GM12878 (cell line): ENCODE data around the gene MYBBP1A. TPM values are rescaled to one million over a fixed set of nuclear protein-coding genes. Genes with fewer than 3 reads are reported as not detected.

ENCODE experiments used
- ATAC-seq: fragments of 200-7000 bp; cut with Tn5 transposase; 3 replicates; pipeline ENCODE4 v1.9.1; 2020; ENCODE audit warnings: mild to moderate bottlenecking, moderate library complexity
- BruUV-seq: library from RNA; stranded (reverse); fragments of 400-500 nt; replicated peaks from 2 replicates; lab custom pipeline; 2021; lab: Mats Ljungman, UMichigan
- CTCF ChIA-PET: fragments of 300-600 bp; sonication (Branson Sonifier 250); formaldehyde crosslinking; extraction: SDS; loops from one replicate; lab custom pipeline; 2021; ENCODE audit warnings: inconsistent platforms; lab: Yijun Ruan, JAX
- POLR2A ChIA-PET: fragments of 350-600 bp; formaldehyde crosslinking; extraction: SDS; loops from one replicate; lab custom pipeline; 2021; ENCODE audit warnings: inconsistent platforms; lab: Charles Lee
- RAD21 ChIA-PET: fragments of 300-600 bp; sonication (Branson Sonifier 250); formaldehyde crosslinking; loops from one replicate; lab custom pipeline; 2023; ENCODE audit warnings: antibody characterized with exemption; ENCODE audit not compliant: unreplicated experiment; lab: Charles Lee
- SMC1A ChIA-PET: fragments of 300-600 bp; sonication (Branson Sonifier 250); formaldehyde crosslinking; loops from one replicate; lab custom pipeline; 2023; ENCODE audit not compliant: unreplicated experiment, uncharacterized antibody; lab: Charles Lee
- DNase-seq: peaks from one replicate; pipeline ENCODE4 v3.0.0-alpha.2; 2011; ENCODE audit warnings: low read depth, low spot score
- FAIRE-seq: peaks from 3 replicates; lab custom pipeline; 2011; peaks lifted over from hg19 to GRCh38; lab: Jason Lieb, UNC
- H2AFZ ChIP-seq: 2 replicates; pipeline ENCODE4 v1.6.0; 2011; ENCODE audit warnings: low read depth, low read length, control low read depth; ENCODE audit not compliant: control insufficient read depth
- H3K27ac ChIP-seq: 2 replicates; pipeline ENCODE4 v1.5.1; 2011; ENCODE audit warnings: control low read depth; ENCODE audit not compliant: control insufficient read depth, insufficient read depth
- H3K27me3 ChIP-seq, 2 experiments: replicated peaks in 1 of 2; 2 replicates each; pipeline versions ENCODE4 v1.6.0 to v1.6.1; 2011; ENCODE audit warnings: low read length in 1 of 2; ENCODE audit not compliant: control insufficient read depth in 2 of 2, insufficient read depth in 2 of 2
- H3K36me3 ChIP-seq, 2 experiments: 2 replicates each; pipeline ENCODE4 v1.5.1; 2011; ENCODE audit warnings: low read length in 1 of 2; ENCODE audit not compliant: control insufficient read depth in 2 of 2, insufficient read depth in 2 of 2
- H3K4me1 ChIP-seq: 2 replicates; pipeline ENCODE4 v1.6.1; 2011; ENCODE audit warnings: mild to moderate bottlenecking, low read length, moderate library complexity, mixed read lengths; ENCODE audit not compliant: control insufficient read depth, insufficient read depth
- H3K4me2 ChIP-seq: 2 replicates; pipeline ENCODE4 v1.6.0; 2011; ENCODE audit warnings: control low read depth; ENCODE audit not compliant: control insufficient read depth, insufficient read depth
- H3K4me3 ChIP-seq: fragments of 200-600 bp; sonication (generic); 2 replicates; pipeline ENCODE4 v1.5.1; 2016
- H3K79me2 ChIP-seq: 2 replicates; pipeline ENCODE4 v1.6.0; 2011; ENCODE audit warnings: low read length; ENCODE audit not compliant: control insufficient read depth, insufficient read depth
- H3K9ac ChIP-seq: 2 replicates; pipeline ENCODE4 v1.8.0; 2011; ENCODE audit warnings: low read length, control low read depth, mixed read lengths; ENCODE audit not compliant: control insufficient read depth, insufficient read depth
- H3K9me3 ChIP-seq: replicated peaks from 3 replicates; pipeline ENCODE4 v1.5.1; 2011; ENCODE audit warnings: mild to moderate bottlenecking, low read length; ENCODE audit not compliant: control insufficient read depth, insufficient read depth
- H4K20me1 ChIP-seq: 2 replicates; pipeline ENCODE4 v1.6.0; 2011; ENCODE audit not compliant: control insufficient read depth, insufficient read depth
- BRCA1 ChIP-seq: IDR thresholded peaks from 2 replicates; pipeline ENCODE4 v1.6.1; 2011; ENCODE audit warnings: low read depth, low read length, improper control_type of control experiment
- LARP7 ChIP-seq: fragments of 450-650 bp; IDR thresholded peaks from 2 replicates; pipeline ENCODE4 v1.6.1; 2017; ENCODE audit warnings: mild to moderate bottlenecking
- WGBS: methylation state at CpG from one replicate; pipeline ENCODE4 v1.1.6; 2016; ENCODE audit warnings: low lambda C conversion rate; ENCODE audit not compliant: insufficient replicate concordance, insufficient coverage; ENCODE audit errors: missing lambda C conversion rate; 5-methylcytosine and 5-hydroxymethylcytosine counted together
- in situ Hi-C: fragments of 300-500 bp; cut with MboI; formaldehyde crosslinking; loops from 9 replicates; pipeline ENCODE4 v1.14.3; 2018; ENCODE audit warnings: mixed read lengths
- intact Hi-C: fragments of 100-400 bp; cut with micrococcal nuclease; formaldehyde crosslinking; loops from one replicate; pipeline ENCODE4 v1.14.2; 2022; ENCODE audit not compliant: unreplicated experiment
- polyA plus RNA-seq, 11 experiments: library from polyadenylated mRNA; depleted of rRNA in 4 of 11; unstranded in 6 of 11; stranded (reverse) in 5 of 11; fragments of >200 nt; fragmentation: Nextera tagmentation in 4 of 11; fragmentation: Illumina TruSeq in 1 of 11; extraction: Ambion mirVana in 4 of 11; extraction: Trizol in 1 of 11; gene quantifications; 1 replicate in 1 of 11; 2 replicates in 10 of 11; pipeline versions ENCODE4 v1.2.1 to v1.2.3, GENCODE V29; 2011 to 2016; ENCODE audit warnings: inconsistent platforms in 2 of 11, missing spikeins in 2 of 11, low read depth in 1 of 11
- total RNA-seq, 4 experiments: library from RNA; depleted of rRNA in 3 of 4; stranded (reverse); fragments of >200 nt in 3 of 4; fragmentation: Illumina TruSeq in 1 of 4; extraction: Trizol in 1 of 4; gene quantifications; 2 replicates each; pipeline versions ENCODE4 v1.2.1 to v1.2.3, GENCODE V29; 2013 to 2021
- TF ChIP-seq, protein P1 (sequence below): fragments of 150-350 bp; IDR thresholded peaks from 2 replicates; pipeline ENCODE4 v1.6.1; 2014; ENCODE audit warnings: mild to moderate bottlenecking, low read depth, low read length

The MYBBP1A gene
- total and polyA plus RNA-seq, 10 of the 15 experiments (the other 5 are each of a cell fraction or from before 2014, with no cell fraction given) = 2.5 to 121 (median 71.6) TPM

DNA sequence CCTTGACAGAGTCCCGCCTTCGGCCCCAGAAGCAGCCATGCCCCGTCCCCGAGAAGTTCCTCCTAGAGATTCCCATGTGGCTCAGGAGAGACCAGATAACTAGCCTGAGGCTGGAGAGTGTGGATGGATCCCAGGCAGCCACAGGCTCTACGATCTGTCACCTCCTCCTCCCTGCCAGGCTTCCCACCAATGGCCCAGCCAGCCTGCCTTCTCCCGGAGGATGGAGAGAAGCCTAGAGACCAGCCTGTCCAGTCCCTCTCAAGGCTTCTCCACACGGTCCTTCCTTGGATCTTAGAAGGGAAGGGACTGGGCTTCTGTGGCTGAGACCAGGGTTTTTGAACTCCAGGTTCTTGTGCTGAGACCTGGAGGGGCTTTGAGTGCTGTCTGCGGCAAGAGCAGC is 27.5 kb upstream of the MYBBP1A start:
- peaks cover 8% of the 10 kb centered on the region in 2 experiments; a peak in 3 of 4 replicates for H3K27me3 ChIP-seq
- no peak overlapping the region for H3K27ac ChIP-seq
- no peak overlapping the region for H2AFZ ChIP-seq
- H3K4me1 ChIP-seq = no peaks in the 10 kb centered on the region
- ATAC-seq = no peak
- FAIRE-seq = no peak
- no peaks in the 10 kb centered on the region; the same call in none of the 2 replicates for H4K20me1 ChIP-seq
- 63% methylated on average over 8 of the region's 8 CpGs for WGBS
- BruUV-seq = no TSS peak
- intact Hi-C loops = no loop called here
- DNase-seq = no peak
- H3K9ac ChIP-seq = no peak overlapping the region
- H3K79me2 ChIP-seq = no peaks in the 10 kb centered on the region
- ChIA-PET POLR2A (no interaction called here), RAD21 (no interaction called here), CTCF (no interaction called here), SMC1A (no interaction called here)
- H3K4me2 ChIP-seq = no peak overlapping the region
- no peaks in the 10 kb centered on the region; the same call in 2 of the 3 replicates for H3K9me3 ChIP-seq
- TF ChIP-seq, protein P1, sequence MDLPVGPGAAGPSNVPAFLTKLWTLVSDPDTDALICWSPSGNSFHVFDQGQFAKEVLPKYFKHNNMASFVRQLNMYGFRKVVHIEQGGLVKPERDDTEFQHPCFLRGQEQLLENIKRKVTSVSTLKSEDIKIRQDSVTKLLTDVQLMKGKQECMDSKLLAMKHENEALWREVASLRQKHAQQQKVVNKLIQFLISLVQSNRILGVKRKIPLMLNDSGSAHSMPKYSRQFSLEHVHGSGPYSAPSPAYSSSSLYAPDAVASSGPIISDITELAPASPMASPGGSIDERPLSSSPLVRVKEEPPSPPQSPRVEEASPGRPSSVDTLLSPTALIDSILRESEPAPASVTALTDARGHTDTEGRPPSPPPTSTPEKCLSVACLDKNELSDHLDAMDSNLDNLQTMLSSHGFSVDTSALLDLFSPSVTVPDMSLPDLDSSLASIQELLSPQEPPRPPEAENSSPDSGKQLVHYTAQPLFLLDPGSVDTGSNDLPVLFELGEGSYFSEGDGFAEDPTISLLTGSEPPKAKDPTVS = no peak
- in situ Hi-C loops = no loop called here
- no peak overlapping the region for H3K4me3 ChIP-seq
- H3K36me3 ChIP-seq = no peaks in the 10 kb centered on the region

DNA sequence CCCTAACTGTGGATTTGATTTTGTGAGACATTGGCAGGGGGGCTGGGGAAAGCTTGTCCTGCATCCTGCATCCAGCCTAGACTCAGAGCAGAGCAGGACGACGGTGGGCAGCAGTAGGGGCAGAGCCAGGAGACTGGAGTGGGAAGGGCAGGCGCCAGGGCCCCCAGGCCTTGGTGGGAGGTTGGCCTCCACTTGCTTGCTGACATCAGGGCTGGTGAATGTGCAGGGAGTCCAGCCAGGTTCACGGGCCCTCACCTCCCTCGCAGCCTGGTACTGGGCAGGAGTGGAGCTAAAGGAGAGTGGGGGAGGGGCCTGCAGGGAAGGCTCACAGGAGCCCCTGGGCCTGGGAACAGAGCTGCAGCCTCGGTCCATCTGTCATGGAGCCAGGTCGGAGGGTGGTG is 26.9 kb upstream of the MYBBP1A start:
- in situ Hi-C loops = no loop called here
- no peak overlapping the region for H3K9ac ChIP-seq
- H2AFZ ChIP-seq = no peak overlapping the region
- peaks cover 8% of the 10 kb centered on the region in 2 experiments; a peak in 3 of 4 replicates for H3K27me3 ChIP-seq
- POLR2A ChIA-PET = no interaction called here
- H3K4me1 ChIP-seq = no peaks in the 10 kb centered on the region
- H3K4me2 ChIP-seq = no peak overlapping the region
- DNase-seq (no peak), ATAC-seq (no peak), FAIRE-seq (no peak)
- no peak overlapping the region for H3K27ac ChIP-seq
- no peaks in the 10 kb centered on the region for H3K79me2 ChIP-seq
- BruUV-seq = no TSS peak
- SMC1A ChIA-PET = no interaction called here
- no peak overlapping the region for H3K4me3 ChIP-seq
- CTCF ChIA-PET = no interaction called here
- no peaks in the 10 kb centered on the region for H3K36me3 ChIP-seq
- intact Hi-C loops = no loop called here
- WGBS = 14% methylated on average over 7 of the region's 7 CpGs
- RAD21 ChIA-PET = no interaction called here
- H4K20me1 ChIP-seq = no peaks in the 10 kb centered on the region; the same call in none of the 2 replicates
- no peaks in the 10 kb centered on the region; the same call in 2 of the 3 replicates for H3K9me3 ChIP-seq
- TF ChIP-seq LARP7 (no peak), BRCA1 (no peak)
